Activated CD4-positive, alpha-beta T cell treated with anti-CD3 and anti-CD28 coated beads, Interleukin-2, amount 50 U/mL, for 48 hours (primary cell): ENCODE measurements around the gene CEBPZ.
"Not testable (repeated sequence)": the region's sequence is repeated elsewhere in the genome, so short reads cannot be mapped to it uniquely, and the experiment has no call there.

Experiments
- DNase-seq, 2 experiments: peaks; one replicate each; pipeline ENCODE4 v3.0.0-alpha.2; 2020

CEBPZ gene

GRCh38 chr2:37231241-37232130 lies at the start of gene CEBPZ, which contains the start of gene NDUFAF7:
Gene CEBPZ, minus strand, starts transcription at chr2:37231596. Its CDS starts 29 bp downstream, at chr2:37231567.
Gene NDUFAF7, plus strand, starts transcription at chr2:37231658. Its CDS starts 48 bp downstream, at chr2:37231706.
- DNase-seq, result peak; percentile 90 to 95

- DNase-seq, result no peak
These were observed 44.9 kb upstream of the CEBPZ start for GRCh38 chr2:37276291-37276690.

- DNase-seq, result no peak
These were observed 43.1 kb upstream of the CEBPZ start for GRCh38 chr2:37274359-37274965.

GRCh38 chr2:37271376-37272067 lies 40.1 kb upstream of the CEBPZ start:
- no peak for DNase-seq

GRCh38 chr2:37268111-37268510 lies 36.7 kb upstream of the CEBPZ start:
- no peak for DNase-seq

GRCh38 chr2:37267685-37268084 lies 36.3 kb upstream of the CEBPZ start:
- DNase-seq, result no peak

GRCh38 chr2:37263839-37264238 lies 32.4 kb upstream of the CEBPZ start:
- no peak for DNase-seq

- no peak for DNase-seq
These were observed 31.1 kb upstream of the CEBPZ start for GRCh38 chr2:37262522-37262921.

- no peak for DNase-seq
These were observed 19.7 kb upstream of the CEBPZ start for GRCh38 chr2:37250869-37251740.

GRCh38 chr2:37246205-37246604 lies 14.8 kb upstream of the CEBPZ start:
- DNase-seq, result no peak

- no peak for DNase-seq
These were observed 13.4 kb upstream of the CEBPZ start for GRCh38 chr2:37244755-37245154.

GRCh38 chr2:37244017-37244416 lies 12.6 kb upstream of the CEBPZ start:
- DNase-seq, result no peak

- DNase-seq, result no peak
These were observed 12.0 kb upstream of the CEBPZ start for GRCh38 chr2:37243435-37243834.

GRCh38 chr2:37232131-37232933 lies 936 bp upstream of the CEBPZ start:
- peak in 1 of 2 experiments; percentile 15 for DNase-seq

- no peak for DNase-seq
These were observed 815 bp downstream of the CEBPZ start for GRCh38 chr2:37230581-37230980.

- no peak for DNase-seq
These were observed 2.6 kb downstream of the CEBPZ start for GRCh38 chr2:37228788-37229187.

GRCh38 chr2:37226863-37227262 lies 4.5 kb downstream of the CEBPZ start:
- DNase-seq, result no peak

GRCh38 chr2:37225129-37225528 lies 6.3 kb downstream of the CEBPZ start:
- not testable (repeated sequence) for DNase-seq

- no peak for DNase-seq
These were observed 7.3 kb downstream of the CEBPZ start for GRCh38 chr2:37224063-37224462.

GRCh38 chr2:37223131-37223530 lies 8.3 kb downstream of the CEBPZ start:
- no peak for DNase-seq

GRCh38 chr2:37219046-37219445 lies 12.3 kb downstream of the CEBPZ start:
- no peak for DNase-seq

GRCh38 chr2:37215250-37215649 lies 16.1 kb downstream of the CEBPZ start:
- no peak for DNase-seq
